Ascending aorta (tissue), 2 donors: ENCODE data around the gene SNRNP48. TPM values are rescaled to one million over a fixed set of nuclear protein-coding genes. Genes with fewer than 3 reads are reported as not detected.

Source experiments
- DNase-seq, 2 donors: peaks; one replicate each; pipeline ENCODE4 v3.0.0-alpha.2; 2019; ENCODE audit warnings: low spot score in 2 of 2
- H3K27ac ChIP-seq, 2 donors: fragments of 200-600 bp; sonication (generic); one replicate each; pipeline ENCODE4 v1.5.1; 2016 to 2017; ENCODE audit warnings: mild to moderate bottlenecking in 1 of 2
- H3K27me3 ChIP-seq: fragments of 200-600 bp; sonication (generic); one replicate; pipeline ENCODE4 v1.5.1; 2017
- H3K36me3 ChIP-seq, 2 donors: fragments of 200-600 bp; sonication (generic); one replicate each; pipeline ENCODE4 v1.5.1; 2016
- H3K4me1 ChIP-seq, 2 donors: fragments of 200-600 bp; sonication (generic); one replicate each; pipeline ENCODE4 v1.5.1; 2016 to 2017; ENCODE audit warnings: mild to moderate bottlenecking in 1 of 2
- H3K4me3 ChIP-seq, 2 donors: fragments of 200-600 bp; sonication (generic); one replicate each; pipeline ENCODE4 v1.5.1; 2016 to 2017; ENCODE audit warnings: mild to moderate bottlenecking in 1 of 2
- H3K9me3 ChIP-seq, 2 donors: fragments of 200-600 bp; sonication (generic); one replicate each; pipeline ENCODE4 v1.5.1; 2016
- intact Hi-C: fragments of 100-400 bp; cut with DNase I; formaldehyde crosslinking; loops from one replicate; pipeline ENCODE4 v1.15.1; 2023
- total RNA-seq: library from RNA; depleted of rRNA; stranded (reverse); fragments of >200 nt; gene quantifications from one replicate; pipeline ENCODE4 v1.1.0, GENCODE V29; 2016
- TF ChIP-seq, protein P1 (sequence below), 3 experiments: fragments of 200-600 bp in 2 of 3; fragments of 450-650 bp in 1 of 3; sonication (generic) in 2 of 3; IDR thresholded peaks; one replicate each; pipeline ENCODE4 v1.5.1; 2016 to 2019; ENCODE audit warnings: antibody characterized with exemption in 3 of 3, mild to moderate bottlenecking in 1 of 3, moderate library complexity in 1 of 3

SNRNP48 gene
- total RNA-seq, 1 donor from 2014 or later, result 1.3 TPM

DNA sequence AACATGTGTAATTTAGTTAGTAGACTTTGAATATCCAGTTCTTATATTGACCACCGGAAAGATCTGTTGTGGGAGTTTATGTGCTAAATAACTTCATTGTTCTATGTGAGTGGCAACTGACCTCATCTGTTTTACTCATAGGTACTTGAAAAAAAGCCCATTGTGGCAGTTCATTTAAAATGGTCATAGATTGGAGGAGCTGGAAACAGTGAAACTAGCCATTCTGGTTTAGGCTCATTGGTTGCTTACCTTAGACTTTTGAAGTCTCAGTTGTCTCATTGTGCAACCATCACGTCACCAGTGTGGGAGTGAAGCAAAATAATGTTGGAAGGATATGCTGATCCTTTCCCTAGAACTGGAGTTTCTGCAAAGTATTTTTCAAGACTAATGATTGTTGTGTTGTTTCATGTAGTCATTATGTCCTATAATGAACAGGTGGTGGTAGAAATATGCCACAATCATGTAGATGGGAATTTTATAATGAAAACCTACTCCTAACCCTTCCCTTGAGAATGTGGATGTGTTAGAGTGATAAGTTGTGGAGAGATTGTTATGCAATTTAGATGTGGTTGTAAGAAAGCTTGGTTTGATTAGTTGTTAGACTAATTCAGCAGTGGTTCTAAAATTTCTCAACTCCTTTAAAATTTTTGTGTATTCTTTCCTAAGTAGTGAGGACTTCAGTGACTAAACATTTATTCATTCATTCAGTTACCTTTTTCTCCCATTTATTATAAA, 30.2 kb upstream of the SNRNP48 start:
- Histone ChIP-seq H3K9me3 (no peaks in the 10 kb centered on the region), H3K27me3 (no peaks in the 10 kb centered on the region), H3K27ac (no peak overlapping the region), H3K4me3 (no peak overlapping the region), H3K4me1 (no peaks in the 10 kb centered on the region), H3K36me3 (no peaks in the 10 kb centered on the region)
- TF ChIP-seq, protein P1, sequence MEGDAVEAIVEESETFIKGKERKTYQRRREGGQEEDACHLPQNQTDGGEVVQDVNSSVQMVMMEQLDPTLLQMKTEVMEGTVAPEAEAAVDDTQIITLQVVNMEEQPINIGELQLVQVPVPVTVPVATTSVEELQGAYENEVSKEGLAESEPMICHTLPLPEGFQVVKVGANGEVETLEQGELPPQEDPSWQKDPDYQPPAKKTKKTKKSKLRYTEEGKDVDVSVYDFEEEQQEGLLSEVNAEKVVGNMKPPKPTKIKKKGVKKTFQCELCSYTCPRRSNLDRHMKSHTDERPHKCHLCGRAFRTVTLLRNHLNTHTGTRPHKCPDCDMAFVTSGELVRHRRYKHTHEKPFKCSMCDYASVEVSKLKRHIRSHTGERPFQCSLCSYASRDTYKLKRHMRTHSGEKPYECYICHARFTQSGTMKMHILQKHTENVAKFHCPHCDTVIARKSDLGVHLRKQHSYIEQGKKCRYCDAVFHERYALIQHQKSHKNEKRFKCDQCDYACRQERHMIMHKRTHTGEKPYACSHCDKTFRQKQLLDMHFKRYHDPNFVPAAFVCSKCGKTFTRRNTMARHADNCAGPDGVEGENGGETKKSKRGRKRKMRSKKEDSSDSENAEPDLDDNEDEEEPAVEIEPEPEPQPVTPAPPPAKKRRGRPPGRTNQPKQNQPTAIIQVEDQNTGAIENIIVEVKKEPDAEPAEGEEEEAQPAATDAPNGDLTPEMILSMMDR (IDR thresholded peaks at IDR 0.05), result no peak
- intact Hi-C loops, result no loop called here
- no peak for DNase-seq

DNA sequence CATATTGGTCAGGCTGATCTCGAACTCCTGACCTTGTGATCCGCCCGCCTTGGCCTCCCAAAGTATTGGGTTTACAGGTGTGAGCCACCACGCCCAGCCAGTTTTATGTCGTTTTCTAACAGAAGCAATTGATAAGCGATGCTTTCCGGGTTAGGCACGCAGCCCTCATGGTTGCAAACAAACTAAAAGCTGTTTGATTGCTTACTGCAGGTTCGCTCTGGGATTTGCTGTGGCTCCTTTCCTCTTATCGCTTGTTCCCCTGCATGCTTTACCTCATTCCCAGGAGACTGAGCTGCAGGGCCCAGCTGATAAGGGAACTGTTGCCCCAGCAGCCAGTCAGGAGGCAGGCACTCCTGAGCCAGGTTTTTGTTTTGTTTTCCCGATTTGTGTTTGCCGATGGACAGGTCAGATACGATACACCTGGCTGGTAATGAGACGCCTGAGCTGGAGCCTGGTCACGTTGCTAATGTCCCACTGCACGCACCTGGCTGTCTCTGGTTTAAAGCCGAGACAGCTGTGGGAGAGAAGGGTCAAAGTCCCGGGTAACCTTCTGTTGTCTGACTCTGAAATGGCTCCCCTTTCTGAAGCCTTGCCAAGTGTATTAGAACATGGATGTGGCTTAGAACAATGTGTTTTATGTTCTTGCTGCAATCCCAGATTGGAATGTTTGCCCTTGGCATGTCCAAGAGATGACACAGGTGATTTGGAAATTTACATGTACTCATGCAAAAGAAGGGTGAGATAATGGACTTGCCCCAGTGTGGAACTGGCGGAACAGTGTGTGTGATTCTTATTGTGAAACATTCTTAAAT, 28.6 kb upstream of the SNRNP48 start:
- intact Hi-C loops, result no loop called here
- no peak overlapping the region for H3K4me3 ChIP-seq
- H3K27ac ChIP-seq, result no peak overlapping the region
- no peaks in the 10 kb centered on the region for H3K27me3 ChIP-seq
- H3K9me3 ChIP-seq, result no peaks in the 10 kb centered on the region
- no peaks in the 10 kb centered on the region for H3K4me1 ChIP-seq
- TF ChIP-seq, protein P1 (IDR thresholded peaks at IDR 0.05), result no peak
- no peak for DNase-seq
- H3K36me3 ChIP-seq, result no peaks in the 10 kb centered on the region

DNA sequence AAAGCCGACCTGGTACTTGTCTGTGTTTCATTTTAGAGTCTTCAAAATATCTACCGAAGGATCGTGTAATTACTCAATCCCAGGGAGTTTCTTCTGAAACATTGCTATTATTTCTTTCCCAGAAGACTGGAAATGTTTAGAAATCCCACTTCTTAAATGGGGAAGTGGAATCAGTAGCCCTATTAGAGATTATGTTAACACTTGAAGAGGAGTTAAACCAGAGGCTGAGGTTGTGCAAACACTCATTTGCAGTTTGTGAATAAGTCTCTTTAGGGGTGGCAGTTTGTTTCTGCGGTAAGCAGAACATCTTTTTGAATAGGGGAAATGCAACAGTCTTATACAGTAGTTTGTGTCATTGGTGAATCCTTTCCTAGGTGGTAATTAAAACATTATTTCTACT, 27.2 kb upstream of the SNRNP48 start:
- no peaks in the 10 kb centered on the region for H3K36me3 ChIP-seq
- intact Hi-C loops, result no loop called here
- H3K4me3 ChIP-seq, result no peak overlapping the region
- H3K27me3 ChIP-seq, result no peaks in the 10 kb centered on the region
- H3K9me3 ChIP-seq, result no peaks in the 10 kb centered on the region
- TF ChIP-seq, protein P1 (IDR thresholded peaks at IDR 0.05), result no peak
- H3K27ac ChIP-seq, result no peak overlapping the region
- no peaks in the 10 kb centered on the region for H3K4me1 ChIP-seq
- DNase-seq, result no peak

DNA sequence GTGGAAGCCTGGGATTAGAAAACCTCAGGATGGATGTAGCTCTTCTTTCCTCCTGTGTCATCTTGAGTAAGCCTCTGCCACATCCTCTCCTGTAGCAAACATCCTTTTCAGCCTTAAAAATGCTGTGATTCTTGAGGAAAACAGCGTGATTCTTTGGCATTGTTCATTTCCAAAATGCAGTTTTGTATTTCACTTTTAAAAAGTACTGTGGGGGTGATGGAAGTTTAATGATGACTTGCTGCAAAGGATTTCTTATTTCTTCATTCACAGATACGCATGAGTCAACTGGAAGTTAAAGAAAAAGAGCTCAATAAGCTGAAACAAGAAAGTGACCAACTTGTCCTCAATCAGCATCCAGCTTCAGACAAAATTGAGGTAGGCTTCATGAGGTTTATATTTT, 23.9 kb upstream of the SNRNP48 start:
- Histone ChIP-seq H3K36me3 (no peaks in the 10 kb centered on the region), H3K4me3 (no peak overlapping the region), H3K27ac (no peak overlapping the region), H3K9me3 (no peaks in the 10 kb centered on the region), H3K27me3 (no peaks in the 10 kb centered on the region), H3K4me1 (no peaks in the 10 kb centered on the region)
- TF ChIP-seq, protein P1 (IDR thresholded peaks at IDR 0.05), result no peak
- no peak for DNase-seq
- intact Hi-C loops, result no loop called here

DNA sequence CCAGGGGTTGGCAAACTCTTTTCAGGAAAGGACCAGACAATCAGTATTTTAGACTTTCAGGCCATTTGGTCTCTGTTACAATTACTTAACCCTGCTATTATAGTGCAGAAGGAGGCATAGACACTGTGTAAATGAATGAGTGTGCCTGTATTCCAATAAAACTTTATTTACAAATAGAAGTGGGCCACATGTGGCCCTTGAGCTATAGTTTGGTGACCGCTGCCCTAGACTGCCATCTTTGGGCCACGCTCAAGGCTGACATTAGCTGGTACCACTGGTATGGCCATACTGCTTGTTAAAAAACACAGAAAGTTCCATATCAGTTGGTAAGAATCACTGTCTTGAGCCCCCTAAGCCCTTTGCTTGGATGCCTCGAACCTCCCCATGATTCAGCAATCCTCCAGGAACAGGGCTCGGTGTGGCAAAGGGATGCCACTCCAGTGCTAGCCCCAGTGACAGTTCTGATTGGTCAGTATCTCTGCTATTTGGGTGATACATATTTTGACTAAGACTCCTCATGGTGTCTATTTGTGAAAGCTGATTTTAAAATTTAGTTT, 23.3 kb upstream of the SNRNP48 start:
- no peak overlapping the region for H3K27ac ChIP-seq
- intact Hi-C loops, result no loop called here
- no peaks in the 10 kb centered on the region for H3K4me1 ChIP-seq
- H3K27me3 ChIP-seq, result no peaks in the 10 kb centered on the region
- no peak for DNase-seq
- H3K36me3 ChIP-seq, result no peaks in the 10 kb centered on the region
- no peak overlapping the region for H3K4me3 ChIP-seq
- TF ChIP-seq, protein P1 (IDR thresholded peaks at IDR 0.05), result no peak
- H3K9me3 ChIP-seq, result no peaks in the 10 kb centered on the region
